CD4-positive, alpha-beta T cell treated with Interleukin-15 for 4 hours (primary cell): ENCODE measurements around the gene MAPK8IP1.
"Not testable (repeated sequence)": the region's sequence is repeated elsewhere in the genome, so short reads cannot be mapped to it uniquely, and the experiment has no call there.

Experiments
- DNase-seq: peaks from one replicate; pipeline ENCODE4 v3.0.0-alpha.2; 2020; ENCODE audit warnings: low spot score

Gene MAPK8IP1

GRCh38 chr11:45890886-45891550, 5.6 kb downstream of the MAPK8IP1 start:
- DNase-seq: no peak

GRCh38 chr11:45892856-45893255, 7.4 kb downstream of the MAPK8IP1 start:
- DNase-seq: no peak

GRCh38 chr11:45894555-45895247, 9.2 kb downstream of the MAPK8IP1 start:
- no peak for DNase-seq

- no peak for DNase-seq
These were observed 10.3 kb downstream of the MAPK8IP1 start for GRCh38 chr11:45895553-45896259.

GRCh38 chr11:45896422-45896984, 11.1 kb downstream of the MAPK8IP1 start:
- DNase-seq: no peak

- no peak for DNase-seq
These were observed 12.1 kb downstream of the MAPK8IP1 start for GRCh38 chr11:45897556-45897955.

GRCh38 chr11:45899086-45899447, 13.6 kb downstream of the MAPK8IP1 start:
- no peak for DNase-seq

- peak; percentile 74 for DNase-seq
These were observed 14.2 kb downstream of the MAPK8IP1 start for GRCh38 chr11:45899448-45900174.

GRCh38 chr11:45900175-45900800, 14.8 kb downstream of the MAPK8IP1 start:
- DNase-seq: not testable (repeated sequence)

GRCh38 chr11:45900916-45901617, 15.6 kb downstream of the MAPK8IP1 start:
- no peak for DNase-seq

- no peak for DNase-seq
These were observed 16.2 kb downstream of the MAPK8IP1 start for GRCh38 chr11:45901626-45902025.

- DNase-seq: no peak
These were observed 17.3 kb downstream of the MAPK8IP1 start for GRCh38 chr11:45902452-45903380.

- no peak for DNase-seq
These were observed 19.0 kb downstream of the MAPK8IP1 start for GRCh38 chr11:45904309-45904915.

GRCh38 chr11:45905095-45905494, 19.6 kb downstream of the MAPK8IP1 start:
- DNase-seq: no peak

- DNase-seq: not testable (repeated sequence)
These were observed 20.1 kb downstream of the MAPK8IP1 start for GRCh38 chr11:45905576-45905975.

- no peak for DNase-seq
These were observed 20.7 kb downstream of the MAPK8IP1 start for GRCh38 chr11:45906096-45906682.

- no peak for DNase-seq
These were observed 21.6 kb downstream of the MAPK8IP1 start, which contains the start of gene FREY1 for GRCh38 chr11:45906965-45907611. TSS of gene FREY1 (minus strand) at chr11:45907271. CDS start at chr11:45907245, 26 bp downstream.

GRCh38 chr11:45907911-45908370, 22.5 kb downstream of the MAPK8IP1 start:
- no peak for DNase-seq
